Frontal cortex (tissue), 1 donor: ENCODE data around the gene NIPA2. TPM values are rescaled to one million over a fixed set of nuclear protein-coding genes. Genes with fewer than 3 reads are reported as not detected.

Source experiments
- total RNA-seq: library from RNA; depleted of rRNA; stranded (reverse); fragments of >200 nt; gene quantifications from one replicate; pipeline ENCODE4 v1.2.3, GENCODE V29; 2014

Gene NIPA2
- total RNA-seq, 1 donor from 2014 or later, result 45.2 TPM

Other genes starting within 250 kb of the NIPA2 start
- 21.6 TPM for gene NIPA1, start 52.0 kb upstream of the NIPA2 start, total RNA-seq
- gene CYFIP1, start 141.7 kb downstream of the NIPA2 start, total RNA-seq, result 48.9 TPM
- gene TUBGCP5, start 200.9 kb downstream of the NIPA2 start, total RNA-seq, result 28.1 TPM